ENCODE measurements around the gene TRIP6. TPM values are rescaled to one million over a fixed set of nuclear protein-coding genes. Genes with fewer than 3 reads are reported as not detected.
A peak's percentile ranks its signal among the peaks of the same experiment; 100 is the strongest.
"Not testable (repeated sequence)": the region's sequence is repeated elsewhere in the genome, so short reads cannot be mapped to it uniquely, and the experiment has no call there.

The TRIP6 gene
- total RNA-seq, 2 donors from 2014 or later = 34.8 to 40.2 TPM

DNA sequence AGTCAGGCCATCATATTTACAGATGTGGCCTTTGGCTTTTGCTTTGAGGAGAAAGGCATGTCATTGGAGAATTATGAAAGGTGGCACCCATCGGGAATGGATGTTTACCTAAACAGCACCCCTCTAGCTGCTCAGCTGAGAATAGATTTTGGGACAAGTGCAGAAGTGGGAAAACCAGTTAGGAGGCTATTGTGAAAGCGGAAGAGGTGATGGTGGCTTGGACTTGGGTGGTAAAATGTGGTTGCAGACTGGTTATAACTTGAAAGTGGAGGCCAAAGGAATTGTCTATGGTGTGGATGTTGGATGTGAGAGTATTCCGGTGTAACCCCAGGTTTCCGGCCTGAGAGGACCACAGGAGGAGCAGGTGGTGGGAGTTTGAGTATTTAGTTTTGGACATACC, 19.8 kb upstream of the TRIP6 start:
- no peaks in the 10 kb centered on the region for H3K4me1 ChIP-seq

GRCh38 chr7:100852048-100852872, 14.9 kb upstream of the TRIP6 start, which contains the start of gene SLC12A9:
SLC12A9 (plus strand) TSS chr7:100852713; CDS start chr7:100854198, 1,485 bp downstream.
- no peaks in the 10 kb centered on the region for H3K36me3 ChIP-seq
- H3K4me3 ChIP-seq = peak within 1 kb of the TSS; percentile 79

More for the DNA sequence above, 19.8 kb upstream of the TRIP6 start:
- Histone ChIP-seq H3K27me3 (no peaks in the 10 kb centered on the region), H3K36me3 (no peaks in the 10 kb centered on the region), H3K9ac (ENCODE audit: low read depth in 2 of 2, low read length in 2 of 2) (no peak overlapping the region), H3K4me3 (no peak overlapping the region), H3K9me3 (no peaks in the 10 kb centered on the region), H3K27ac (no peak overlapping the region)
- intact Hi-C loops (cut with DNase I) = no loop called here
- TF ChIP-seq, protein P1, sequence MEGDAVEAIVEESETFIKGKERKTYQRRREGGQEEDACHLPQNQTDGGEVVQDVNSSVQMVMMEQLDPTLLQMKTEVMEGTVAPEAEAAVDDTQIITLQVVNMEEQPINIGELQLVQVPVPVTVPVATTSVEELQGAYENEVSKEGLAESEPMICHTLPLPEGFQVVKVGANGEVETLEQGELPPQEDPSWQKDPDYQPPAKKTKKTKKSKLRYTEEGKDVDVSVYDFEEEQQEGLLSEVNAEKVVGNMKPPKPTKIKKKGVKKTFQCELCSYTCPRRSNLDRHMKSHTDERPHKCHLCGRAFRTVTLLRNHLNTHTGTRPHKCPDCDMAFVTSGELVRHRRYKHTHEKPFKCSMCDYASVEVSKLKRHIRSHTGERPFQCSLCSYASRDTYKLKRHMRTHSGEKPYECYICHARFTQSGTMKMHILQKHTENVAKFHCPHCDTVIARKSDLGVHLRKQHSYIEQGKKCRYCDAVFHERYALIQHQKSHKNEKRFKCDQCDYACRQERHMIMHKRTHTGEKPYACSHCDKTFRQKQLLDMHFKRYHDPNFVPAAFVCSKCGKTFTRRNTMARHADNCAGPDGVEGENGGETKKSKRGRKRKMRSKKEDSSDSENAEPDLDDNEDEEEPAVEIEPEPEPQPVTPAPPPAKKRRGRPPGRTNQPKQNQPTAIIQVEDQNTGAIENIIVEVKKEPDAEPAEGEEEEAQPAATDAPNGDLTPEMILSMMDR (IDR thresholded peaks at IDR 0.05) = no peak
- DNase-seq = no peak

GRCh38 chr7:100854146-100854895, 12.9 kb upstream of the TRIP6 start:
- TF ChIP-seq, protein P1 (IDR thresholded peaks at IDR 0.05) = no peak
- Histone ChIP-seq H3K9ac (ENCODE audit: low read depth in 2 of 2, low read length in 2 of 2) (no peak overlapping the region), H3K9me3 (no peaks in the 10 kb centered on the region), H3K4me3 (no peak overlapping the region), H3K4me1 (no peaks in the 10 kb centered on the region), H3K27ac (no peak overlapping the region), H3K27me3 (no peaks in the 10 kb centered on the region), H3K36me3 (no peaks in the 10 kb centered on the region)
- no peak for DNase-seq
- intact Hi-C loops (cut with DNase I) = loop anchor here (5.0 kb wide), 1 partner anchor 147 kb away; the partner anchor contains the start of gene POP7

More at GRCh38 chr7:100852048-100852872, 14.9 kb upstream of the TRIP6 start, which contains the start of gene SLC12A9:
- H3K9ac ChIP-seq (ENCODE audit: low read depth in 2 of 2, low read length in 2 of 2) = peak within 1 kb of the TSS; percentile 58 to 77
- peak; percentile 93 for DNase-seq
- no peaks in the 10 kb centered on the region for H3K9me3 ChIP-seq
- intact Hi-C loops (cut with DNase I) = loop anchor here (5.0 kb wide), 1 partner anchor 145 kb away; the partner anchor contains the start of gene POP7
- TF ChIP-seq, protein P1 (IDR thresholded peaks at IDR 0.05) = peak; percentile 87
- no peaks in the 10 kb centered on the region for H3K4me1 ChIP-seq
- no peaks in the 10 kb centered on the region for H3K27me3 ChIP-seq
- peak within 1 kb of the TSS; percentile 60 for H3K27ac ChIP-seq

DNA sequence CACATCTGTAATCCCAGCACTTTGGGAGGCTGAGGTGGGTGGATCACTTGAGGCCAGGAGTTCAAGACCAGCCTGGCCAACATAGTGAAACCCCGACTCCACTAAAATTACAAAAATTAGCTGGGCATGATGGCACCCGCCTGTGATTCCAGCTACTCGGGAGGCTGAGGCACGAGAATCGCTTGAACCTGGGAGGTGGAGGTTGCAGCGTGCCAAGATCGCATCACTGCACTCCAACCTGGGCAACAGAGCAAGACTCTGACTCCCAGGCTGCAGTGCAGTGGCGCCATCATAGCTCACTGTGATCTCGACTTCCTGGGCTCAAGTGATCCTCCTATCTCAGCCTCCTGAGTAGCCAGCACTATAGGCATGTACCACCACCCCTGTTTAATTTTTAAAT, 12.3 kb upstream of the TRIP6 start:
- not testable (repeated sequence) for DNase-seq; H3K9ac ChIP-seq (ENCODE audit: low read depth in 2 of 2, low read length in 2 of 2); H3K9me3 ChIP-seq; H3K4me1 ChIP-seq; H3K36me3 ChIP-seq; H3K27me3 ChIP-seq; H3K27ac ChIP-seq; H3K4me3 ChIP-seq
- intact Hi-C loops (cut with DNase I) = loop anchor here (5.0 kb wide), 1 partner anchor 148 kb away; the partner anchor contains the start of gene POP7

- H3K4me1 ChIP-seq = no peaks in the 10 kb centered on the region
- no peak overlapping the region for H3K27ac ChIP-seq
- no peaks in the 10 kb centered on the region for H3K9me3 ChIP-seq
- H3K27me3 ChIP-seq = no peaks in the 10 kb centered on the region
- no peak for DNase-seq
- no peak overlapping the region for H3K9ac ChIP-seq (ENCODE audit: low read depth in 2 of 2, low read length in 2 of 2)
- H3K36me3 ChIP-seq = no peaks in the 10 kb centered on the region
- intact Hi-C loops (cut with DNase I) = no loop called here
- TF ChIP-seq, protein P1 (IDR thresholded peaks at IDR 0.05) = no peak
- no peak overlapping the region for H3K4me3 ChIP-seq
Measured at GRCh38 chr7:100855515-100855914, 11.7 kb upstream of the TRIP6 start.
